ENCODE measurements around the gene DNLZ. TPM values are rescaled to one million over a fixed set of nuclear protein-coding genes. Genes with fewer than 3 reads are reported as not detected.

The DNLZ gene
- total and polyA plus RNA-seq, 2 of the 4 experiments (the other 2 are of a cell fraction), result 2.0 to 11.4 TPM

DNA sequence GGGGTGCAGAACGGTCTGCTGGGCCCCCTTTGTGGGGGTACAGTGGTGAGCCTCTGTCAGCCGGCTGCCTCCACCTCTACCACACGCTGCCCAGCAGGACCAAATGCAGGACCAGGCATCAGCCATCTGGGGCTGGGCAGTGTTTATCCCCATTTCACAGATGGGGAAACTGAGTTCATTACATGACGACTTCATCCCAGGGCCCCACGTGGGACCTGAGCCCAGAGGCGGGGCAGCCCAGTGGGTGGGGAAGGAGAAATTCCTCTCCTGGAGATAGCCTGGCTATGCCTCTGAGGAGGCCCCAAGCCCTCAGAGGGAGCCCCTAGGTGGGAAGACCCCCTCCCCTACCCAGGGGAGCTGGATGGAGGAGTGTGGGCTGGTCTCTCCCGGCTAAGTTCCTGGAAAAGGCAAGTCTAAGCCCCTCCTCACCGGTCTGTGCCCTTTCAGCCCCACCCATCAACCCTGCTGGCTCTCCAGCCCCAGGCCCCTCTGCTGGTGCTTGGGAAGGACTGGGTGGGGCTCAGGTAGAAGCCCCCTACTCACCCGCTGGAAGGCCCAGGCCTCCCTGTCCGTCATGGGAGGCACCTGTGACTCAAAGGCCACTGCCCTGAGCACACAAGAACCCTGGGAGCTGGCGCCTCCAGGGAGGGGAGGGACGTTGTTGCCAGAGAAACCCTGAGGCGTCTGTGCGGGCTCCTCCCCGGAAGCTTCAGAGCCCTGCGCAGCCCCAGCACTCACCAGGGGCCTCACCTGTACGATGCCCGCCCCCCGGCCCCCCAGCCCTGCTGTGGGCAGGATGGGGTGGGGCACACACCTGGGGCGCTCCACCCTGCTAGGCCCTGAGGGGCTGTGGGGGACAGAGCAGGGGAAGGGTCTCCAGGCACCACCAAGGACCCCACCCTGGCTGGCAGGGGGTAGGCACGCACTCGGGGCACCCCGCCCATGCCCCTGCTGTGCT, 52.2 kb downstream of the DNLZ start:
- no peaks in the 10 kb centered on the region for H3K4me1 ChIP-seq (ENCODE audit: control insufficient read depth, insufficient read depth, low read length)
- intact Hi-C loops (cut with micrococcal nuclease), result loop anchor here (1.0 kb wide), 3 partner anchors 28 to 89 kb away; partner anchors contain the start of genes DNLZ and SNAPC4
- H3K36me3 ChIP-seq (ENCODE audit: control insufficient read depth, insufficient read depth, low read length), result no peaks in the 10 kb centered on the region
- H3K4me3 ChIP-seq (ENCODE audit: insufficient read depth, low read depth, low read length), result no peak overlapping the region
- no peak overlapping the region for H3K18ac ChIP-seq (ENCODE audit: low read depth, low read length)
- no peak overlapping the region for H4K8ac ChIP-seq (ENCODE audit: low read depth in 2 of 2, low read length in 2 of 2)
- in situ Hi-C loops (cut with MboI; ENCODE audit: low sequenced_read_pairs), result no loop called here
- ChIA-PET POLR2A (ENCODE audit: unreplicated experiment) (no interaction called here), CTCF (no interaction called here)
- no peak overlapping the region for H3K27ac ChIP-seq (ENCODE audit: insufficient read depth, low read length)
- no peak overlapping the region for H2AFZ ChIP-seq (replicated peaks; ENCODE audit: low read length, poor library complexity)
- H3K4ac ChIP-seq (ENCODE audit: low read depth, low read length), result no peak overlapping the region
- H2BK5ac ChIP-seq (ENCODE audit: low read depth, low read length, poor library complexity, severe bottlenecking), result no peak overlapping the region
- ATAC-seq (ENCODE audit: low read depth) (no peak), DNase-seq (no peak)
- TF ChIP-seq SMC3 (IDR thresholded peaks at IDR 0.05; ENCODE audit: low read depth, low read length) (no peak), RCOR1 (IDR thresholded peaks at IDR 0.05; ENCODE audit: insufficient replicate concordance, low read length) (no peak), NFE2L2 (IDR thresholded peaks at IDR 0.05; ENCODE audit: low read depth, low read length) (no peak), ELK1 (IDR thresholded peaks at IDR 0.05; ENCODE audit: borderline replicate concordance, low read depth, low read length) (no peak), MAZ (IDR thresholded peaks at IDR 0.05; ENCODE audit: borderline replicate concordance, low read depth, low read length) (no peak), RAD21 (IDR thresholded peaks at IDR 0.05; ENCODE audit: low read length) (no peak), BHLHE40 (IDR thresholded peaks at IDR 0.05; ENCODE audit: low read depth, low read length) (no peak)
- no peaks in the 10 kb centered on the region; the same call in 1 of the 2 replicates for H3K27me3 ChIP-seq (ENCODE audit: control insufficient read depth, insufficient read depth, low read length)
- no peak overlapping the region for H3K23ac ChIP-seq (ENCODE audit: low read depth, low read length)
- H3K79me1 ChIP-seq (ENCODE audit: low read depth in 1 of 2, low read length in 2 of 2), result no peaks in the 10 kb centered on the region
- no peak overlapping the region for H3K56ac ChIP-seq (ENCODE audit: extremely low read depth, insufficient read depth, low read length)
- H3K9me1 ChIP-seq (ENCODE audit: insufficient read depth, low read length), result peaks cover 11% of the 10 kb centered on the region
- BruUV-seq (replicated peaks), result no TSS peak
- H2AK9ac ChIP-seq (replicated peaks; ENCODE audit: low read depth, low read length, poor library complexity), result no peak overlapping the region
- no peaks in the 10 kb centered on the region for H4K20me1 ChIP-seq (ENCODE audit: insufficient read depth, low read length)
- no peak overlapping the region for H2BK20ac ChIP-seq (ENCODE audit: low read depth, low read length)
- H2BK15ac ChIP-seq (ENCODE audit: low read depth, low read length), result no peak overlapping the region
- H3K9ac ChIP-seq (ENCODE audit: low read depth, low read length), result no peak overlapping the region
- dilution Hi-C loops (cut with HindIII; ENCODE audit: low sequenced_read_pairs, unreplicated experiment), result no loop called here
- peaks cover 15% of the 10 kb centered on the region for H3K9me3 ChIP-seq (ENCODE audit: control insufficient read depth, insufficient read depth, low read length)
- no peak overlapping the region for H2AK5ac ChIP-seq (ENCODE audit: low read depth, low read length)
- H4K5ac ChIP-seq (ENCODE audit: low read depth, low read length), result no peak overlapping the region
- 38% methylated on average over 4 of the region's 23 CpGs; no CpG with 5 or more reads in 1 of the 2 experiments for WGBS, 2 experiments (ENCODE audit: extremely low coverage in 2 of 2, insufficient read length in 1 of 2)
- no peak overlapping the region for H3K4me2 ChIP-seq (ENCODE audit: low read depth, low read length)
- H2BK120ac ChIP-seq (ENCODE audit: low read depth, low read length), result no peak overlapping the region
- H3K14ac ChIP-seq (replicated peaks; ENCODE audit: low read depth, low read length), result no peak overlapping the region
- H4K91ac ChIP-seq (ENCODE audit: insufficient read depth, low read depth, low read length), result no peak overlapping the region
